ENCODE data around the gene SEZ6L2.
"Not testable (repeated sequence)": the region's sequence is repeated elsewhere in the genome, so short reads cannot be mapped to it uniquely, and the experiment has no call there.

The SEZ6L2 gene

GRCh38 chr16:29909851-29910250, 10.5 kb upstream of the SEZ6L2 start:
- DNase-seq, result not testable (repeated sequence)

GRCh38 chr16:29909391-29909790, 10.0 kb upstream of the SEZ6L2 start:
- DNase-seq, result no peak

GRCh38 chr16:29908719-29909220, 9.4 kb upstream of the SEZ6L2 start:
- DNase-seq, result no peak

GRCh38 chr16:29907973-29908372, 8.6 kb upstream of the SEZ6L2 start:
- no peak for DNase-seq

GRCh38 chr16:29906520-29907244, 7.3 kb upstream of the SEZ6L2 start:
- DNase-seq, result no peak

- no peak for DNase-seq
Observed at GRCh38 chr16:29905668-29906067, 6.3 kb upstream of the SEZ6L2 start.

- DNase-seq, result no peak
Observed at GRCh38 chr16:29904947-29905346, 5.6 kb upstream of the SEZ6L2 start.

DNA sequence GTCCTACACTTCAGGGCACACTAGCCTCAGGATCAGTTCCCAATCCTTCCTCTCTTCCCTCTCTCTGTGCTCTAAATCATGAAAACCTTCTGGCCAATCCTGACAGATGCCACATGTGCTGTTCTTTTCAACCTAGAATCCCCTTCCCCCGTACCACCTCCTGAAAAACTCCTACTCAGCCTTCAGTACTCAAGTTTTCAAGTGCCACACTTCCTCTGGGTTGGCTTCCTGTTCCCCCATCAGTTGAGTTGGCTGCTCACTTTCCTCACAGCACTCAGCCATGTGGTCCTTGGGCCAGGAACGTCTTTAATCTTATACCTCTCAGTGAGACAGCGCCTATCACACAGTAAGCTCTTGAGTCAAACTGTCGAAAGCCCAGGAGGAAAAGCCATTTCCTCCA, 4.2 kb upstream of the SEZ6L2 start:
- DNase-seq, result no peak

DNA sequence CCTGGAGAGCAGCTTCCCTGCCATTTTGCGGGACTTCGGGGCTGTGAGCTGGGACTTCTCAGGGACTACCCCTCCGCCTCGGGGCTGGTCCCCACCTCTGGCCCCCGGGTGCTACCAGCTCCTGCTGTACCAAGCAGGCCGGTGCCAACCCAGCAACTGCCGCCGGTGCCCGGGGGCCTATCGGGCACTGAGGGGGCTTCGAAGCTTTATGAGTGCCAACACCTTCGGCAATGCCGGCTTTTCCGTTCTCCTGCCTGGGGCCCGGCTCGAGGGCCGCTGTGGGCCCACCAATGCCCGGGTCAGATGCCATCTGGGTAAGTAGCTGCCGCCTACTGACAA, 2.2 kb upstream of the SEZ6L2 start:
- DNase-seq, result no peak

GRCh38 chr16:29900888-29901606, 1.7 kb upstream of the SEZ6L2 start:
- no peak for DNase-seq

DNA sequence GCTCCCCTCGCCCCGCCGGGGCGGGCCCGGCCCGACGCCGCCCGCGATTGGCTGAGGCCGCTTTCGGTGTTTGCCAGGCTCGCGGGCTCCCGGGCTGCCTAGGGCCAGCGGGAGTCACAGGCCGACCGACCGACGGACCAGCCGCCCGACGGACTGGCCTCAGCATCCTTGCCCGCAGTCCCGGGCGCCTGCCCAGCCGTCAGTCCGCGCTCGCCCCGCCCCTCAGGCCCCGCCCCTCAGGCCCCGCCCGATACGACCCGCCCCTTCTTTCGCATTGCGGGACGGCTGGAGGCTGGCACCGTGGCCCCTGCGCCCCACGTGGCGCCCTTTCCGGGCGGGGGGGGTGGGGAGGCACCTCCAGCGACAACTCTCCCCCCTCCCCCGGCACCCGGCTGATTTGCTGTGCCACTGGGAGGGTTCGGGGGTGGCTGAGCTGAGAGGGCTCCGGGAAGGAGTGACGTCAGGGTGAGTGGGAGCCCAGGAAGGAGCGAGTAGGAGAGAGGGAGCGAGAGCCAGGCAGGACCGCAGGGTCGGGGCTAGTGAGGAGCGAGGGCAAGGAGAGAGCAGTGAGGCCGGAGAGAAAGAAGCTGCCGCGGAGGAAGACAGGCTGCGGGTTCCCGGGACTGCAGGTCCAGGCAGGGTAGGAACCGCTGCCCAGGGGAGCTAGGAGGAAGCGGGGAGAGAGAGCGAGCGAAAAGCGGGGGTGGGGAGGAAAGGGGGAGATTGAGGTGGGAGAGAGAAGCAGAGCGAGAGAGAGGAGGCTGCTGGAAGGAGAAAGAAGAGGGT, 945 bp upstream of the SEZ6L2 start, which contains the start of gene ASPHD1:
Gene ASPHD1 (plus strand): TSS at position 387 of the 786 bp plus-strand sequence. CDS start 484 bp downstream, outside the sequence.
- peak; percentile 93 for DNase-seq

- no peak for DNase-seq
Observed at GRCh38 chr16:29898804-29899515, 390 bp downstream of the SEZ6L2 start.

- DNase-seq, result no peak
Observed at GRCh38 chr16:29898135-29898803, 1.1 kb downstream of the SEZ6L2 start.

DNA sequence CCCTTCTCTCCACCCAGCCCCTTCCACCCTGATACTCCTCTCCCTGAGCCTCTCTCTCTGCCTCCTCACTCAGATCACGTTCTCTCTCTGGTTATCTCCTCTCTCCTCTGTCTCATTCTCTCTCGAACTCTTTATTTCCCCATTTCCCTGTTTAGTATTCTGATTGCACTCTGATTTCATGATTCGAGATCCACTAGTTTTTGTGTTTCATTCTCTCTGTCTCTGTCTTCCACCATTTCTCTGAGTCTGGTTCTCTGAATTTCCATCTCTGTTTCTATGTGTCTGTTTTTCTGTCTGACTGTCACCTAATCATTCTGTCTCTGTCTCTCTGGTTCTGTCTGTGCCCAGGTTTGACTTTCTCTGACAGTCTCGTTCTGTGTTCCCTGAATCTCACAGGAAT, 2.0 kb downstream of the SEZ6L2 start:
- DNase-seq, result no peak

DNA sequence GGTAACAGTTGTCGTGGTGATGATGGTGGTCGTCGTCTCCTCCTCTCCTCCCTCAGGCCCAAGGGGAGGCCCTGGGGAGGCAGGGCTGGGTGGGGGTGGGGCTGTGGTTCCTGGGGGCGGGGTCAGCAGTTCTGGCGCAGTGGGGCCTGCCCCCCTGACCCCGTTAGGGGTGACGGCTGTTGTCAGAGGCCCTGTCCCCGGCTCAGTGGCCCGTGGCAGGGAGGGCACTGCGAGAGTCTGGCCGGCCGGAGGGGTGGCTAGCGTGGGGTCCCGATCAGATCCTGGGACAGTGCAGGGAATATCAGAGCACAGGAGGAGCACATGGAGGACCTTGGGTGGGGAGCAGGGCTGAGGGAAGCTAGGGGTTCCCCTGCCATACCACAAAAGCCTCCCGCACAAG, 2.5 kb downstream of the SEZ6L2 start:
- no peak for DNase-seq

- no peak for DNase-seq
Observed at GRCh38 chr16:29894352-29894751, 5.0 kb downstream of the SEZ6L2 start.

DNA sequence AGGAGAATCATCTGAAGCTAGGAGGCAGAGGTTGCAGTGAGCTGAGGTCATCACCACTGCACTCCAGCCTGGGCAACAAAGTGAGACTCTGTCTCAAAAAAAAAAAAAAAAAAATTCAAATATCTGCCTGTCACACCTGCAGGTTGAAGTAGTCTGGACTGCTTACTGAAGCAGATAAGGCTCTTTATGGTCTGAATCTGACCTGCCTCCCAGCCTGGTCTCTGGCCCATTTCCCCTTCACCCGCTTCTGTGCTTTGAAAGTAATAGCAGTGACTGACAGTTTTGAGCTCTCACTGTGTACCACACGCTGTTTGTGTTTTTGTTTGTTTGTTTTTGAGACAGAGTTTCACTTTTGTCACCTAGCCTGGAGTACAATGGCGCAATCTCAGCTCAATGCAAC, 5.8 kb downstream of the SEZ6L2 start:
- DNase-seq, result no peak

GRCh38 chr16:29892458-29892813, 6.9 kb downstream of the SEZ6L2 start:
- DNase-seq, result no peak

DNA sequence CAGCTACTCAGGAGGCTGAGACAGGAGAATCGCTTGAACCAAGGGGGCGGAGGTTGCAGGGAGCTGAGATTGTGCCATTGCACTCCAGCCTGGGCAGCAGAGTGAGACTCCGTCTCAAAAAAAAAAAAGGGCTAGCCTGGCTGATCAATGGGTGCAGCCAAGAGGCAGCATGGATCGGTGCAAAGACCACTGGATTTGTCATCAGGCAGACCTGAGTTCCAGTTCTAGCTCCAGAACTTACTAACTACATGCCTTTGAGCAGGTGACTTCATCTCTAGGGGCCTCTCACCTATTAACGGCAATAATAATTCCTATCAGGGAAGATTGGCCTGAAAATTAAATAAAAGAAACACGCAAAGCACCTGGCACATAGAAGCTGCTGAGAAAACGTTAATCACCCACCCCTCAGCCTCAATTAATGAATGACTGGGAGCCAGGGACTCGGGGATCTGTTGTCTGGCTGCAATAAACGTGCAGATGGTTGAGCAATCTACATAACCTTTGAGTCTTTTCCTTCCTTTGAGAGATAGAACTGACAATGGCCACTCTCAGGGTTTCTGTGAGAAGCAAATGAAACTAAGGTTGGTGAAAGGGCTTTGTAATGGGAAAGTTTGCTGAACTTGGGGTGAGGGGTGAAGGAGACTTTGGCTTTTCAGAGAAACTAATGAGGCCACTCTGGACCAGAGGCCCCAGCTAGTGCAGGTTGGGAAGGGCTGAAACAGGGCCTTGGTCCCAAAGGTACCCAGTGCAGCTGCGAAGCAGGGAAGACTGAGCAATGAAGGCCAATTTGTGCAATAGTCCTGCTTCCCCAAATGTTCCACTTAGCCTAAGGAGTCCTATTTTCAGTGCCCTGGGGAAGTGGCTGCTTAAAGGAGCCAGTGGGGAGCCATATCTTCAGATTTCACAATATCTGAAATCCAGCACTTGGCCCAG, 7.6 kb downstream of the SEZ6L2 start:
- no peak for DNase-seq

GRCh38 chr16:29889372-29889771, 10.0 kb downstream of the SEZ6L2 start:
- not testable (repeated sequence) for DNase-seq

DNA sequence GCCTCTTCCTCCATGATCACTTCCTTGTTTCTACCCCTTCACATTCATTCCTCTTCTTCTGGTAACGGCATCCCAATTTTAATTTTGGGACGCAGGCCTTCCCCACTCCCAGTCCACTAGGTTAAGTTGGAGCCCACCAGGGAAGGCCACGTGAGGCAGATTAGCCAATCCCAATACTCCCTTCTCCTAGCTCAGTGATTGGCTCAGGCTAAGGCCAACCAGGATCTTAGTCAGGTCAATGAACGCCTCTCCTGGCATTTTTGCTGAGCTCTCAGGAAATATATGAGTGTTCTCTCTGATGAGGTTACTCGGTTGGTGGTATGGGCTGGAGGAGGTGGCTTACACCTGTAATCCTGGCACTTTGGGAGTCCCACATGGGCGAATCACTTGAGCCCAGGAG, 15.4 kb downstream of the SEZ6L2 start:
- no peak for DNase-seq
